A549 (cell line): ENCODE data around the gene MYLIP. TPM values are rescaled to one million over a fixed set of nuclear protein-coding genes. Genes with fewer than 3 reads are reported as not detected.

Experiments
- ATAC-seq, 2 experiments: fragments of 200-7000 bp in 1 of 2; fragments of >200 bp in 1 of 2; cut with Nextera tagmentation in 1 of 2; cut with Tn5 transposase in 1 of 2; 3 replicates each; pipeline versions ENCODE4 v1.8.0 to v1.9.1; 2018 to 2020; ENCODE audit warnings: mild to moderate bottlenecking in 1 of 2, moderate library complexity in 1 of 2
- CTCF ChIA-PET: fragments of 300-600 bp; sonication (Branson Sonifier 250); formaldehyde crosslinking; extraction: SDS; loops from one replicate; lab custom pipeline; 2021; ENCODE audit warnings: antibody characterized with exemption, inconsistent platforms; lab: Yijun Ruan, JAX
- POLR2A ChIA-PET: fragments of 350-600 bp; formaldehyde crosslinking; extraction: SDS; loops from one replicate; lab custom pipeline; 2021; ENCODE audit warnings: antibody characterized with exemption, inconsistent platforms; lab: Yijun Ruan, JAX
- DNase-seq, 2 experiments: peaks; one replicate each; pipeline versions ENCODE4 v3.0.0 to v3.0.0-alpha.2; 2011 to 2016; ENCODE audit warnings: low read depth in 1 of 2, low spot score in 1 of 2
- FAIRE-seq: peaks from 2 replicates; lab custom pipeline; 2011; peaks lifted over from hg19 to GRCh38; lab: Jason Lieb, UNC
- H3K27ac ChIP-seq, 2 experiments: fragments of >200 bp; sonication (Bioruptor Twin); formaldehyde crosslinking; 3 replicates each; pipeline ENCODE4 v1.5.1; 2016 to 2017
- H3K4me1 ChIP-seq: fragments of >200 bp; sonication (Bioruptor Twin); formaldehyde crosslinking; 3 replicates; pipeline ENCODE4 v1.6.1; 2016
- H3K4me2 ChIP-seq: fragments of >200 bp; sonication (Bioruptor Twin); formaldehyde crosslinking; 3 replicates; pipeline ENCODE4 v1.6.1; 2016
- H3K4me3 ChIP-seq: fragments of >200 bp; sonication (Bioruptor Twin); formaldehyde crosslinking; 3 replicates; pipeline ENCODE4 v1.5.1; 2016
- H3K9me3 ChIP-seq: fragments of >200 bp; sonication (Bioruptor Twin); formaldehyde crosslinking; 3 replicates; pipeline ENCODE4 v1.6.1; 2016
- CBX8 ChIP-seq: fragments of 200-600 bp; sonication (generic); IDR thresholded peaks from 2 replicates; pipeline ENCODE4 v1.6.1; 2016
- CEBPB ChIP-seq, 2 experiments: fragments of >200 bp in 1 of 2; sonication (Bioruptor Twin) in 1 of 2; formaldehyde crosslinking in 1 of 2; IDR thresholded peaks; 2 replicates each; pipeline ENCODE4 v1.6.1; 2012 to 2016
- EHMT2 ChIP-seq: fragments of 200-600 bp; sonication (generic); IDR thresholded peaks from 2 replicates; pipeline ENCODE4 v1.6.1; 2016; ENCODE audit warnings: antibody characterized with exemption, low read depth, mild to moderate bottlenecking, moderate library complexity
- FOSB ChIP-seq: fragments of 250-450 bp; sonication (Bioruptor Pico); IDR thresholded peaks from 2 replicates; pipeline ENCODE4 v1.5.0; 2020; ENCODE audit warnings: mild to moderate bottlenecking, moderate library complexity
- FOSL2 ChIP-seq, 2 experiments: fragments of 450-650 bp in 1 of 2; fragments of >200 bp in 1 of 2; sonication (Bioruptor Twin) in 1 of 2; formaldehyde crosslinking; IDR thresholded peaks; 2 replicates each; pipeline versions ENCODE4 v1.5.0 to v1.6.1; 2016 to 2020; ENCODE audit warnings: mild to moderate bottlenecking in 1 of 2, moderate library complexity in 1 of 2
- HDAC2 ChIP-seq: fragments of 200-600 bp; sonication (generic); IDR thresholded peaks from 2 replicates; pipeline ENCODE4 v1.6.1; 2016
- HOXA7 ChIP-seq: fragments of 250-450 bp; sonication (Bioruptor Pico); IDR thresholded peaks from 2 replicates; pipeline ENCODE4 v1.5.0; 2020; ENCODE audit warnings: mild to moderate bottlenecking, moderate library complexity
- JUN ChIP-seq, 2 experiments: fragments of >200 bp; sonication (Bioruptor Twin); formaldehyde crosslinking; IDR thresholded peaks; 2 replicates in 1 of 2; 3 replicates in 1 of 2; pipeline ENCODE4 v1.6.1; 2016 to 2017
- JUNB ChIP-seq: fragments of >200 bp; sonication (Bioruptor Twin); formaldehyde crosslinking; IDR thresholded peaks from 2 replicates; pipeline ENCODE4 v1.6.1; 2016
- KDM5A ChIP-seq: fragments of 200-600 bp; sonication (generic); IDR thresholded peaks from 2 replicates; pipeline ENCODE4 v1.6.1; 2016; ENCODE audit warnings: antibody characterized with exemption, mild to moderate bottlenecking
- MAX ChIP-seq: IDR thresholded peaks from 2 replicates; pipeline ENCODE4 v1.6.1; 2012
- MYC ChIP-seq: IDR thresholded peaks from 2 replicates; pipeline ENCODE4 v1.6.1; 2012; ENCODE audit warnings: mild to moderate bottlenecking, inconsistent platforms, low read length, improper control_type of control experiment, borderline replicate concordance
- NR3C1 ChIP-seq: fragments of >200 bp; sonication (Bioruptor Twin); formaldehyde crosslinking; IDR thresholded peaks from 3 replicates; pipeline ENCODE4 v1.6.1; 2017
- POLR2A ChIP-seq: IDR thresholded peaks from 2 replicates; pipeline ENCODE4 v1.6.1; 2012; ENCODE audit warnings: mild to moderate bottlenecking, low read length
- RAD21 ChIP-seq, 2 experiments: fragments of >200 bp in 1 of 2; sonication (Bioruptor Twin) in 1 of 2; formaldehyde crosslinking in 1 of 2; IDR thresholded peaks in 1 of 2; conservative IDR thresholded peaks in 1 of 2; 2 replicates in 1 of 2; 3 replicates in 1 of 2; pipeline ENCODE4 v1.6.1; 2012 to 2018; ENCODE audit warnings: inconsistent platforms in 1 of 2
- RARB ChIP-seq: fragments of 250-450 bp; sonication (Bioruptor Pico); IDR thresholded peaks from 2 replicates; pipeline ENCODE4 v1.8.0; 2021; ENCODE audit warnings: mild to moderate bottlenecking, moderate library complexity
- USF2 ChIP-seq: fragments of 450-650 bp; IDR thresholded peaks from 2 replicates; pipeline ENCODE4 v1.6.1; 2014; ENCODE audit warnings: antibody characterized with exemption
- ZC3H11A ChIP-seq: fragments of 450-650 bp; IDR thresholded peaks from 2 replicates; pipeline ENCODE4 v1.6.1; 2014; ENCODE audit warnings: antibody characterized with exemption, mild to moderate bottlenecking
- ZNF302 ChIP-seq: fragments of 250-450 bp; sonication (Bioruptor Pico); IDR thresholded peaks from 2 replicates; pipeline ENCODE4 v1.9.0; 2021; ENCODE audit warnings: inconsistent platforms, mild to moderate bottlenecking, moderate library complexity
- whole genome bisulfite sequencing: methylation state at CpG from one replicate; pipeline ENCODE4 v1.1.6; 2017; ENCODE audit errors: missing lambda C conversion rate; 5-methylcytosine and 5-hydroxymethylcytosine counted together
- polyA plus RNA-seq, 4 experiments: library from polyadenylated mRNA; depleted of rRNA in 3 of 4; stranded (reverse); fragments of >200 nt; fragmentation: RNase III in 1 of 4; extraction: RNeasy Plus Mini Kit Qiagen cat#74134 plus additional on column Dnase treatment in 1 of 4; gene quantifications; 2 replicates in 3 of 4; 3 replicates in 1 of 4; pipeline ENCODE4 v1.2.3, GENCODE V29; 2011 to 2017
- TF ChIP-seq, protein P1 (sequence below): IDR thresholded peaks from 2 replicates; pipeline ENCODE4 v1.6.1; 2012; ENCODE audit warnings: low read depth, borderline replicate concordance
- TF ChIP-seq, protein P2 (sequence below): fragments of 250-450 bp; sonication (Bioruptor Pico); IDR thresholded peaks from 2 replicates; pipeline ENCODE4 v1.5.0; 2021; ENCODE audit warnings: mild to moderate bottlenecking, moderate library complexity, borderline replicate concordance

The MYLIP gene
- polyA plus RNA-seq, 2 of the 4 experiments (the other 2 are of a cell fraction), result 2.3 to 9.1 TPM

DNA sequence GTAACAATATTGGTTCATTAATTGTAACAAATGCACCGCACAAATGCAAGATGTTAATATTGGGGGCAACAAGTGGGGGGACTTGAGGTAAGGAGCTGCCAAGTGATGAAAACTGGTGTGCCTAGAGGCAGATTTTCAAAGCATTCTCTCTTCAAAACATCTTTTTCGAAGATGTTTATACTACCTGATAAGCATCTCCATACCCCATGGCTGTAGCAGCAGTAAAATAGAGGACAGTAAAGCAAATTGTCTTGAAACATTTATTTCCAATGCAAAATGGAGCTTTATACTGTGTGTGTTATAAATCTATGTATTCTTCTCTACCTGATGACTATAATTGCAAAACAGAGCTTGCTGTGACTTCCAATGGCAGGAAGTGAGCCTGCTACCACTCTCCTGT is 42.5 kb downstream of the MYLIP start:
- no peak overlapping the region for H3K27ac ChIP-seq
- FAIRE-seq, result no peak
- TF ChIP-seq, protein P1, sequence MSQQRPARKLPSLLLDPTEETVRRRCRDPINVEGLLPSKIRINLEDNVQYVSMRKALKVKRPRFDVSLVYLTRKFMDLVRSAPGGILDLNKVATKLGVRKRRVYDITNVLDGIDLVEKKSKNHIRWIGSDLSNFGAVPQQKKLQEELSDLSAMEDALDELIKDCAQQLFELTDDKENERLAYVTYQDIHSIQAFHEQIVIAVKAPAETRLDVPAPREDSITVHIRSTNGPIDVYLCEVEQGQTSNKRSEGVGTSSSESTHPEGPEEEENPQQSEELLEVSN, result no peak
- no peak for TF ChIP-seq USF2
- no peak for TF ChIP-seq FOSL2 (IDR thresholded peaks at IDR 0.05)
- TF ChIP-seq FOSL2 (CRISPR knock-in tag; IDR thresholded peaks at IDR 0.05), result no peak
- TF ChIP-seq EHMT2, result no peak
- no peak for TF ChIP-seq RAD21 (conservative IDR thresholded peaks at IDR 0.05 in 1 of 2, IDR thresholded peaks at IDR 0.05 in 1 of 2)
- TF ChIP-seq ZNF302 (CRISPR knock-in tag), result no peak
- TF ChIP-seq NR3C1, result no peak
- TF ChIP-seq MYC, result no peak
- no peak for TF ChIP-seq MAX
- TF ChIP-seq JUNB, result no peak
- no peak for TF ChIP-seq KDM5A
- no peak for TF ChIP-seq HOXA7
- TF ChIP-seq CEBPB (IDR thresholded peaks at IDR 0.05), result no peak
- TF ChIP-seq CBX8, result no peak
- no peak for TF ChIP-seq JUN (IDR thresholded peaks at IDR 0.05)
- TF ChIP-seq, all 56 proteins: peak for 0
- ChIA-PET CTCF (no interaction called here), POLR2A (no interaction called here)
- H3K4me1 ChIP-seq, result no peaks in the 10 kb centered on the region
- H3K9me3 ChIP-seq, result no peaks in the 10 kb centered on the region
- H3K4me2 ChIP-seq, result no peak overlapping the region
- H3K4me3 ChIP-seq, result no peak overlapping the region
- no peak for DNase-seq
- ATAC-seq, result no peak
- WGBS, result 15% methylated on average over 2 of the region's 2 CpGs

DNA sequence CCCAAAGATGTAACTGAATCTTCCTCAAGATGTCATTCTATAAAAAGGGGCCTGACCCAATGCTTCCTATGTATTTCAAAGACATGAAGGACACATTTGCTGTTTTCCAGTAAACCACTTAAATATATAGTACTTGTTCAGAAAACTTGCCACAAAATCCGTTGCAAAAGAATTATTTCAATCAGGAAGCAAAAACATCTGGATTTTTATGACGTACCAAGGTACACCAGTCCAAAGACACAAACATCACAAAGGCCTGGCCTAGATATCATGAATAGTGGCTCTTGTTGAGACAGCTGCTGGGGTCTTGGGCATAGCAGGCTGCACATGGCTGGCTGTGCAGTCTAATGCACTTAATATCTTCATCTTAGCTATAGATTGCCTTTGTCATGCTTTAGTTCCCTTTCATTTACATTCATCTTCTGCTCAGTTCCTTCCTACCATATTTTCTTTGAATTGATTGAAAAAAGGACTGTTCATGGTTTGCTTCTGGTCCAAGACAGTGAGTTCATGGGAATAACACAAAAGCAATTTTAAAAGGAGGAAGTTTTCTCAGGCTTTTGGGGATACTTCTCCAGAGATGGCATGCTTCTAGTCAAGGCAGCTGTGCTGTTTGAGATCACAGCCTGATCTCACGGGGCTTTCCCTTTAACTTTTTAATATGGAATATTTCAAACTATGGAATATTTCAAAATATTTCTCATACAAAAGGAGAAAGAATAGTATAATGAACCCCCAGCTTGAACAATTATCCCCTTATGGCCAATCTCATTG is 44.5 kb downstream of the MYLIP start:
- Histone ChIP-seq H3K4me2 (no peak overlapping the region), H3K4me1 (no peaks in the 10 kb centered on the region), H3K4me3 (no peak overlapping the region), H3K27ac (no peak overlapping the region), H3K9me3 (no peaks in the 10 kb centered on the region)
- no peak for TF ChIP-seq ZC3H11A
- TF ChIP-seq, protein P2, sequence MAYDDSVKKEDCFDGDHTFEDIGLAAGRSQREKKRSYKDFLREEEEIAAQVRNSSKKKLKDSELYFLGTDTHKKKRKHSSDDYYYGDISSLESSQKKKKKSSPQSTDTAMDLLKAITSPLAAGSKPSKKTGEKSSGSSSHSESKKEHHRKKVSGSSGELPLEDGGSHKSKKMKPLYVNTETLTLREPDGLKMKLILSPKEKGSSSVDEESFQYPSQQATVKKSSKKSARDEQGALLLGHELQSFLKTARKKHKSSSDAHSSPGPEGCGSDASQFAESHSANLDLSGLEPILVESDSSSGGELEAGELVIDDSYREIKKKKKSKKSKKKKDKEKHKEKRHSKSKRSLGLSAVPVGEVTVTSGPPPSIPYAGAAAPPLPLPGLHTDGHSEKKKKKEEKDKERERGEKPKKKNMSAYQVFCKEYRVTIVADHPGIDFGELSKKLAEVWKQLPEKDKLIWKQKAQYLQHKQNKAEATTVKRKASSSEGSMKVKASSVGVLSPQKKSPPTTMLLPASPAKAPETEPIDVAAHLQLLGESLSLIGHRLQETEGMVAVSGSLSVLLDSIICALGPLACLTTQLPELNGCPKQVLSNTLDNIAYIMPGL (CRISPR knock-in tag), result no peak
- TF ChIP-seq RARB (CRISPR knock-in tag), result no peak
- no peak for TF ChIP-seq POLR2A
- TF ChIP-seq HDAC2, result no peak
- TF ChIP-seq KDM5A, result no peak
- no peak for TF ChIP-seq EHMT2
- TF ChIP-seq FOSB (CRISPR knock-in tag), result no peak
- CTCF ChIA-PET, result interaction anchor here (1.5 kb wide), 1 partner anchor 481 kb away, joined by 5 read pairs; no protein-coding TSS in a partner anchor
- no peak for ATAC-seq
- WGBS, result 44% methylated on average over 3 of the region's 3 CpGs
- no peak for FAIRE-seq
- no peak for DNase-seq
- POLR2A ChIA-PET, result no interaction called here
